ENCODE measurements around the gene MAML3.

The MAML3 gene

DNA sequence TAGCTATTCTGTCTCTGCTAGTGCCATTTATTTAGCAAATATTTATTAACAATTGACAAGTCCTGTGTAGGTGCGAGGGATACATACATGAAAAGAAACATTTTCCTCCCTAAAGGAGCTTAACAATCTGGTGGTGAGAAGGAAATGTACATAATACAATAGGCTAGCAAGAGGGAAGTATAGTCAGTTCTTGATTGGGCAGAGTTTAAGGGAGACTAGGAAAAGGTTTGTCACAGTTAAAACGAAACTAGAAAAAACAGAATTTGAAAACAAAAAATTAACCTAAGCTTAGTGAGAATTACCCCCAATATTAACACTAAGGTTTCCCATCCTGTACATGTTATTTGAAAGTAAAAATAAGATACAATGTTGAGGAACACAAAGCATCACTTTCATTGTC is 8.6 kb upstream of the MAML3 start:
- no peak overlapping the region for H3K4me3 ChIP-seq (ENCODE audit: low read depth, low read length)
- ChIA-PET CTCF (interaction anchor here (0.6 to 1.8 kb wide), 4 partner anchors 12 to 582 kb away, joined by 3 to 6 read pairs (median 4); no protein-coding TSS in a partner anchor), POLR2A (interaction anchor here (1.1 kb wide), 1 partner anchor 9 kb away, joined by 3 read pairs; the partner anchor contains the start of gene MAML3)
- TF ChIP-seq, protein P1, sequence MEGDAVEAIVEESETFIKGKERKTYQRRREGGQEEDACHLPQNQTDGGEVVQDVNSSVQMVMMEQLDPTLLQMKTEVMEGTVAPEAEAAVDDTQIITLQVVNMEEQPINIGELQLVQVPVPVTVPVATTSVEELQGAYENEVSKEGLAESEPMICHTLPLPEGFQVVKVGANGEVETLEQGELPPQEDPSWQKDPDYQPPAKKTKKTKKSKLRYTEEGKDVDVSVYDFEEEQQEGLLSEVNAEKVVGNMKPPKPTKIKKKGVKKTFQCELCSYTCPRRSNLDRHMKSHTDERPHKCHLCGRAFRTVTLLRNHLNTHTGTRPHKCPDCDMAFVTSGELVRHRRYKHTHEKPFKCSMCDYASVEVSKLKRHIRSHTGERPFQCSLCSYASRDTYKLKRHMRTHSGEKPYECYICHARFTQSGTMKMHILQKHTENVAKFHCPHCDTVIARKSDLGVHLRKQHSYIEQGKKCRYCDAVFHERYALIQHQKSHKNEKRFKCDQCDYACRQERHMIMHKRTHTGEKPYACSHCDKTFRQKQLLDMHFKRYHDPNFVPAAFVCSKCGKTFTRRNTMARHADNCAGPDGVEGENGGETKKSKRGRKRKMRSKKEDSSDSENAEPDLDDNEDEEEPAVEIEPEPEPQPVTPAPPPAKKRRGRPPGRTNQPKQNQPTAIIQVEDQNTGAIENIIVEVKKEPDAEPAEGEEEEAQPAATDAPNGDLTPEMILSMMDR (IDR thresholded peaks at IDR 0.05; ENCODE audit: insufficient read depth, low read length, missing control alignments) = no peak
- no peak for DNase-seq (ENCODE audit: low read depth, low spot score)

DNA sequence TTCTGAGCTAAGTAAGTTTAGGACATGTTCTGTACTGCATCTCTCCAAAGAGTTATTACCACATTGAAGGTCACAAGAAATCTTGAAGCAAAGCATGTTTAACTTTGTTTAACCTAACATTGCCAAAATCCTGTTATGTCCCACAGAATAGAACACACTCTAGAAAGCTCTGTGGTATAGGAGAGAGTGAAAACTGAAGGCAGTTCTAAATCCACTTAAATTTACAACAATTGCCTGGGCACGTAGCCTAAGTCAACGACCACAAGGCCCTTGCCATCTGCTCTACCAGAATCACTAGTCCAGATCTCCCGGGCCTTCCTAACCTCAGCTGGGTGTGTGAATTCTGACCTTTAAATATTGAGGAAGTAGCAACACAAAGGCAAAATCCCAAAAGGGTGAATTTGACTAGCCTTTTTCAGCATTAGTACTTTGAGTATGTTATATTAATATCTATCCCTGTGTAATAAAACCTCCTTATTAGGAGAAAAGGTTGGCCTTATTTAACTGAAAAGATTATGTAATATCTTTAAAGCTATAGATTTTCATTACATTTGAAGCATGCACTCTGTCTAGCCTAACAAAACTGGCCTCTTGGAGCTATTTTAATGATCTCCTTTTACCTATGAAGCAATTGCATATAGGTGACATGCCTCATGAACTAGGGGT is 4.5 kb upstream of the MAML3 start:
- H3K4me3 ChIP-seq (ENCODE audit: low read depth, low read length) = no peak overlapping the region
- CTCF ChIA-PET = interaction anchor here (1.4 kb wide), 2 partner anchors 94 to 424 kb away, joined by 4 read pairs; no protein-coding TSS in a partner anchor
- TF ChIP-seq, protein P1 (IDR thresholded peaks at IDR 0.05; ENCODE audit: insufficient read depth, low read length, missing control alignments) = no peak
- POLR2A ChIA-PET = no interaction called here
- no peak for DNase-seq (ENCODE audit: low read depth, low spot score)

DNA sequence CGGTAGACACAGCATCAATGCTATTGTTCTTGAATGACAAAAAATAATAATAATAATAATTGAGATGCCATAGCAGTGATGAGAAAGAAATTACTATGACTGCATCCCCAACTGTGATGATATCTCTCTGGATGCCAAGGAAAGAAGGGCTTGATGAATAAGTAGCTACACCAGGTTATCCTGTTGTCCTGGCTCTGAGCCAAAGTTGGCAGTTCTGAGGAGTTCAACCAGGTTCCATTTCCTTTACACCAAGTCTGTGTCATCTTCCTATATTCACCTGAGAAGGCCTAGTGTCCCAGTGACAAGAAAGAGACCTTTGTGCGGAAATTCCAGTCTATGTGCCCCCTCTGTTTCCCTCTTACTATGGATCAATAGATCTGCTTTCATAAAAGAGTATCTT is 3.4 kb upstream of the MAML3 start:
- CTCF ChIA-PET = interaction anchor here (1.1 kb wide), 1 partner anchor 95 kb away, joined by 4 read pairs; no protein-coding TSS in a partner anchor
- TF ChIP-seq, protein P1 (IDR thresholded peaks at IDR 0.05; ENCODE audit: insufficient read depth, low read length, missing control alignments) = no peak
- POLR2A ChIA-PET = no interaction called here
- H3K4me3 ChIP-seq (ENCODE audit: low read depth, low read length) = no peak overlapping the region
- no peak for DNase-seq (ENCODE audit: low read depth, low spot score)

DNA sequence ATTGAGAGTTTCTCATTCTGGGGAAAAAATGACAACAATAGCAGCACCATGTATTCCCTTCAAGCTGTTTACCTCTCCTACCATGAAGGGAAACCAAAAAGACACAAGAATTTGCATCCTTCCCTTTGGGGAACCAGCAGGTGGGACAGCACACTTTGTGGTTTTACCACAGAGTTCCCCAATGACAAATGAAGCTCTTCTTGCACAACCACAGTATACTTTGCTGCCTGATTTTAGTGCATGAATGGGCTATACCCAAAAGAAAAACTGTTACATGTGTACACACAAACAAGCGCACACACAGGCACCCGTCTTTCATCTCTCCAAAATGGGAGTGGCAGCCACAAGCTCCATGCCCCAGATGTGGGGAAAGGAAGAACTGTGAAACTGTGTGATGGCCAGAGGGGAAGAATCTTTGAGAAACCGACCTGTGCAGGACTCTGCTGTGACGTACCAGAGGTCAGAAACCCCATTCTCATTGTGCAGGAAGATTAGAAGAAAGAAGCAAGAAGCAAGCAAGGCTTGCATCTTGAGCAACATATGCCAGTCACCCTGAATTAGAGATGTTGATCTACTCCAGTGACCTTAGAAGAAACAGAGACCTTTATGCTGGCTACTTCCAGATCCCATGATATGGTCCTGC is 2.7 kb upstream of the MAML3 start:
- POLR2A ChIA-PET = no interaction called here
- H3K4me3 ChIP-seq (ENCODE audit: low read depth, low read length) = no peak overlapping the region
- TF ChIP-seq, protein P1 (IDR thresholded peaks at IDR 0.05; ENCODE audit: insufficient read depth, low read length, missing control alignments) = no peak
- CTCF ChIA-PET = interaction anchor here (1.1 to 1.6 kb wide), 4 partner anchors 78 to 500 kb away, joined by 3 to 5 read pairs (median 4); no protein-coding TSS in a partner anchor
- DNase-seq (ENCODE audit: low read depth, low spot score) = no peak

DNA sequence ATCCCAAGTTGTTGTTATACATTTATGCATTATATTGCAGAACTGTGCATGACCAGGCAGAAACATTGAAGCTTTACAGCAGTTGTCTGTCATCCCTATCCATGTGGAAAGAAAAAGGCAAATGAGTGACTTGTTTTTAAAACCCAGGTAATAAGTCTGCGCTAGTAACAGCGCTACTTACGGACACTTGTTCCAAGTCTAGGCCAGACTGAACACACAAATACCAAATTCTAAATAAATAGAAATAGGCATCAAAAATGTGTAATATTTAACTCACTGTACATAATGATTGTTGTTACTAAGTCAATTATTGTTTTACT is 548 bp upstream of the MAML3 start:
- H3K4me3 ChIP-seq (ENCODE audit: low read depth, low read length) = peak overlapping the region; percentile 79
- POLR2A ChIA-PET = interaction anchor here (0.6 to 1.4 kb wide), 3 partner anchors 19 to 99 kb away, joined by 3 to 4 read pairs (median 4); no protein-coding TSS in a partner anchor
- no peak for DNase-seq (ENCODE audit: low read depth, low spot score)
- TF ChIP-seq, protein P1 (IDR thresholded peaks at IDR 0.05; ENCODE audit: insufficient read depth, low read length, missing control alignments) = no peak
- CTCF ChIA-PET = interaction anchor here (1.3 to 2.9 kb wide), 4 partner anchors 88 to 102 kb away, joined by 3 to 11 read pairs (median 7); no protein-coding TSS in a partner anchor

DNA sequence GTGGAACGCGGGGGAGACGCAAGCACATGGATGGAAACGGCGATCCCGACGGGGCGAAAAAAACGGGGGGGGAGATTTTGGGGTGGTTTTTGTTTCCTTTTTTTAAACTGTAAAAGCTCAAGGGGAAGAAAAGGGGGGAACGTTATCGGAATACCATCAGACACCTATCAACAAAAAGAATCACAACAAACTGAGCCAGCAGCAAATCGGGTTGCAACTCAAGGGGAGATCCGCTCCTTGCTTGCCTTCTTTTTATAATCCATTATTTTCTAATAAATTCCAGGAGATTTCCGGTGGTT is 616 bp downstream of the MAML3 start:
- peak overlapping the region; percentile 79 for H3K4me3 ChIP-seq (ENCODE audit: low read depth, low read length)
- CTCF ChIA-PET = interaction anchor here (0.9 to 2.9 kb wide), 9 partner anchors 71 to 111 kb away, joined by 3 to 11 read pairs (median 3); no protein-coding TSS in a partner anchor
- POLR2A ChIA-PET = interaction anchor here (1.2 to 1.4 kb wide), 2 partner anchors 9 to 81 kb away, joined by 3 to 4 read pairs; no protein-coding TSS in a partner anchor
- DNase-seq (ENCODE audit: low read depth, low spot score) = no peak
- TF ChIP-seq, protein P1 (IDR thresholded peaks at IDR 0.05; ENCODE audit: insufficient read depth, low read length, missing control alignments) = no peak

All from AG04449 (cell line).